Measurements from ENCODE around the gene SPSB4.

Gene SPSB4

DNA sequence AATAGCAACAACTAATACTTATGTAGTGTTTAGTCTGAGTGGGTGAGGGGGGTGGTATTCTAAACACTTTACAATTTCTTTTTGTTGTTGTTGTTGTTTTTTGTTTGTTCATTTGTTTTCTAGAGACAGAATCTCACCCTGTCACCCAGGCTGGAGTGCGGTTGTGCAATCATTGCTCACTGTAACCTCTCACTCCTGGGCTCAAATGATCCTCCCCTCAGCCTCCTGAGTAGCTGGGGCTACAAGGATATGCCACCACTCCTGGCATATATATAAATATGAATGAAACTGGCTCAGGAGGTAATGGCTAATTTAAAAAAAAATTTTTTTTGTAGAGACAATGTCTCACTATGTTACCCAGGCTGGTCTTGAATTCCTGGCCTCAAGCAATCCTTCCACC, 19.1 kb downstream of the SPSB4 start:
- DNase-seq: no peak
- in situ Hi-C loops (cut with HindIII; ENCODE audit: low pct_ligation_motif_present, low pct_unique_long_range_greater_than_20kb, low sequenced_read_pairs): no loop called here

DNA sequence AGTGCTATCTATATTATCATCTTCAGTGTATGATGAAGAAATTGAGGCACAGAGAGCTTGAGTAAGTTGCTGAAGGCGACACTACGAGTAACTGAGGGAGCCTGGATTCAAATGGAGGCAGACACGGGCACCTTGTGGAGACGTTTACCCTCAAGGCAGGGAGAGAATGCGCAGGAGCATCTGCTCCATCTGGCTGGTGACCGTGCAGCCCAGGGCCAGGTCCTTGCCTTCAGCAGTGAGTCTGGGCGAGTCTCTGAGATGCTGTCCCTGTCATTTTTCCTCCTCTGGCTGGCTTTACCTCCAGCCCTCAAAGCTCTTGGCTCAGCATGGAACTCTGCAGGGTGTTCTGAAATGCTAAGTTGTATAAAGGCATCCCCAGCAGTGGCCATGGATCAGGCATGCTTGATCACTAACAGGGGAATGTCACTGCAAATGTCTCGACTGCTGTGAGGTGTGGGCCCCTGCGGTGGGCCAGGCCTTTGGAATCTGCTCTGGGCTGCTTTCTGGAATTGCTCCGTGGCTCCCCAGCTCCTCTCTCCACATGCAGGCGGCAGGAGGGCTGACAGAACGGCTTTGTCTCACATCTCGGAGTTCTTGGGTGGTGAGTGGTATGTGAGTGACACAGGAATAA, 19.7 kb downstream of the SPSB4 start:
- in situ Hi-C loops (cut with HindIII; ENCODE audit: low pct_ligation_motif_present, low pct_unique_long_range_greater_than_20kb, low sequenced_read_pairs): no loop called here

GRCh38 chr3:141071681-141072260, 20.6 kb downstream of the SPSB4 start:
- in situ Hi-C loops (cut with HindIII; ENCODE audit: low pct_ligation_motif_present, low pct_unique_long_range_greater_than_20kb, low sequenced_read_pairs): no loop called here

More for the DNA sequence above, 19.7 kb downstream of the SPSB4 start:
- no peak for DNase-seq

DNA sequence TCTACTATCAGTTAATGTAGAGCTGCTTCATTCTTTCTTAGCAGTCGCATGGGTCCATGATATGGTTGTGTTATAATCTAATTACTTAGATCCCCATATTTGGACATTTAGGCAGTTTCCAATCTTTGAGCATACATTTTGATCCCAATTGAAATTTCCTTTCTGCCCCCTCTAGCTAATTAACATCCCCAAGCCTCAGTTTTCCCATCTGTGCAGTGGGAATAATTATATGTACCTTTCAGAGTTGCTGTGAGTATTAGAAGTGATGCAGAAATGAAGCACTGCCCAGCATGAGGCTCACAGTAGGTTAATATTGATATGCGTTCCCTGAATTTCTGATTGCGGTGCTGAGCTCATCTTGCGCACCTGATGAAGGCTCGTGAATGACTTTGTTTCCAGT, 21.8 kb downstream of the SPSB4 start:
- no peak for DNase-seq
- in situ Hi-C loops (cut with HindIII; ENCODE audit: low pct_ligation_motif_present, low pct_unique_long_range_greater_than_20kb, low sequenced_read_pairs): no loop called here

More at GRCh38 chr3:141071681-141072260, 20.6 kb downstream of the SPSB4 start:
- no peak for DNase-seq

DNA sequence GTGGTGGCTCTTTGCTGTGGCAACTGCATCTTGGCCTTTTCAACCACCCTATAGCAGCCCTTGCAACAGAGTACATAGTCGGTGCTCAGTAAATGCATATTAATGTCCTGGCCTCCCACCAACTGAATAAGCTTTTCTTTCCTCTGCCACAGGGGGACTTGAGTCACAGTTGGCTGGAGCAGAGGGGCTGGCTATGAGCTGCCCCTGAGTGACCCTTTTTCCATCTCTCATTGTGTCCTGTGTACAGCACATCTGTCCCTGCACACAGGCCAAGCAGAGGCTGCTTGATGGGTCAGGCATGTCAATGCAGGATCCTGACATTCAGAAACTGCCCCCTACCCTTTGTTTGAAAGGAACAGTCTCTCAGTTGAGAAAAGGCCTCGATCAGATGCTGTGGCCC, 22.4 kb downstream of the SPSB4 start:
- in situ Hi-C loops (cut with HindIII; ENCODE audit: low pct_ligation_motif_present, low pct_unique_long_range_greater_than_20kb, low sequenced_read_pairs): no loop called here

DNA sequence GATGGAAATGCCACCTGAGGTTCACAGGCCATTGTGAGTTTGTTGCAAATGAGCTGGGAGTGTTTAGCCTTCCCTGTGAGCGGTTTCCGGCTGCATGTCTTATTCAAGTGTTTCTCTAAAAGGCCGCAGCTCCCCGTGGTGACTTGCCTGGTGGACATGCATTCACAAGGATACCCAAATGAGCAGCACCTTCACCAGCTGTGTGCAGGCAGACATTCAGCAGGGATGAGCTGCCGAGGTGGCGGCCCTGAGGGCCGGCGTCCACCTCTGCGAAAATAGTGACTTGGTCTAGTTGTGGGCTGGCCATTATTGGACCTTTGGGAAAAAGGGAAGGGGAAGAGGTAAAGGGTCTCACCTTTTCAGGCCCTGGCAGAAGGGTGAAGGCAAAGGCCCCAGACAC, 23.4 kb downstream of the SPSB4 start:
- DNase-seq: no peak
- in situ Hi-C loops (cut with HindIII; ENCODE audit: low pct_ligation_motif_present, low pct_unique_long_range_greater_than_20kb, low sequenced_read_pairs): no loop called here

More for the DNA sequence above, 22.4 kb downstream of the SPSB4 start:
- DNase-seq: no peak

- in situ Hi-C loops (cut with HindIII; ENCODE audit: low pct_ligation_motif_present, low pct_unique_long_range_greater_than_20kb, low sequenced_read_pairs): no loop called here
- DNase-seq: no peak
Observed at GRCh38 chr3:141076036-141076773, 25.1 kb downstream of the SPSB4 start.

DNA sequence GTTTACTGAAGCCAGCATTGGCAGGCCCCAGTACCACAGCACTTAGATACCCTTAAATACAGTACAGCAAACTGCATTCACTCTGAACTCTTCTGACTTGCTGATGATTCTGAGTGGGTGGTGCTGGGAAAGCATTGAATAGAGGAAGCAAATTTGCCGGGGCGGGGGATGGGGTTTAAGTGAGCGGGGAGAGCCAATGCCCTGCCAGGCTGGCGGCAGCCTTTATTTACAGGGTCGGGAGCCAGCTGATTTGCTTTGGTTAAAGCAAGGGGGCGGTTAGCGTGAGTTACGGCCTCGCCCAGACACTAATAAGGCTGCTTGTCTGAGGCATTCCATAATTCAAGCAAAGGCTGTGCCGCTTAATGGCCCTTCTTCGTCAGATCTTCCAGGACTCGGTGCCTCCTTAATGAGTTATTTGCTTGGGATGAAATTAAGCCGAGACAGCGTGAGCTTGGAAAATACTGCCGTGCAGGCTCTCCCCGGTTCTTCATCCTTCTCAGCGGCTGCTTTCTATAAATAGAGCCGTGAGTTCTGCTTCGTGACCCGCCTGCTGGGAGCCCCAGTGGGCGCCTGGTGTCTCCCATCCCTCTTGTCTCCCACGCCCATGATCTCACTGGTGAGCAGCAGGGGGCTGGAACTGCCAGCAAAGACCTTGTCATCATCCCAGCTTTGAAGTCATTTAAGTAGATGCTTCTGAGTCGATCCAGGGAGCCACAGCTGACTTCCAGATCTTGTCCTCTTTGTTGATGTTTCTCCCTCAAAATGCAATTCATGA, 25.8 kb downstream of the SPSB4 start:
- in situ Hi-C loops (cut with HindIII; ENCODE audit: low pct_ligation_motif_present, low pct_unique_long_range_greater_than_20kb, low sequenced_read_pairs): no loop called here

DNA sequence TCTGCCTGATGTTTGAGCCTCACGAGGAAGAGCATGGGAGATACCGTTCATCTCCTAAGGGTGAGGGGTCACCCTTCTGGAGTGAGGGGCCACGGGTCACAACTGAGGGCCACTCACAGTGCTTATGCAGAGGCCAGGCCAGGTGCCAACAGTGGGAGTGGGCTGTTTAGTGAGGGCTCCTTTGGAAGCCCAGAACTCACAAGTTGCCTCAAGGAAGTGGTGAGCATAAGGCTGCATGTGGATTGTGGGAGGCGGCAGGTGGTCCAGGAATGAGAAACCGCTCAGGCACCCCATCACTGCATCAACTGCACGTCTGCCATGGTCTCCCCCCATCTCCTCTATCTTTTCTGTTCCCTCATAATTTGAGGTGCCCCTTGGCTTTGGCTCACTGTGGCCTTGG, 26.5 kb downstream of the SPSB4 start:
- DNase-seq: no peak
- in situ Hi-C loops (cut with HindIII; ENCODE audit: low pct_ligation_motif_present, low pct_unique_long_range_greater_than_20kb, low sequenced_read_pairs): no loop called here

More for the DNA sequence above, 25.8 kb downstream of the SPSB4 start:
- DNase-seq: no peak

GRCh38 chr3:141078200-141078599, 27.1 kb downstream of the SPSB4 start:
- DNase-seq: no peak
- in situ Hi-C loops (cut with HindIII; ENCODE audit: low pct_ligation_motif_present, low pct_unique_long_range_greater_than_20kb, low sequenced_read_pairs): no loop called here

GRCh38 chr3:141080431-141080830, 29.3 kb downstream of the SPSB4 start:
- DNase-seq: no peak
- in situ Hi-C loops (cut with HindIII; ENCODE audit: low pct_ligation_motif_present, low pct_unique_long_range_greater_than_20kb, low sequenced_read_pairs): no loop called here

DNA sequence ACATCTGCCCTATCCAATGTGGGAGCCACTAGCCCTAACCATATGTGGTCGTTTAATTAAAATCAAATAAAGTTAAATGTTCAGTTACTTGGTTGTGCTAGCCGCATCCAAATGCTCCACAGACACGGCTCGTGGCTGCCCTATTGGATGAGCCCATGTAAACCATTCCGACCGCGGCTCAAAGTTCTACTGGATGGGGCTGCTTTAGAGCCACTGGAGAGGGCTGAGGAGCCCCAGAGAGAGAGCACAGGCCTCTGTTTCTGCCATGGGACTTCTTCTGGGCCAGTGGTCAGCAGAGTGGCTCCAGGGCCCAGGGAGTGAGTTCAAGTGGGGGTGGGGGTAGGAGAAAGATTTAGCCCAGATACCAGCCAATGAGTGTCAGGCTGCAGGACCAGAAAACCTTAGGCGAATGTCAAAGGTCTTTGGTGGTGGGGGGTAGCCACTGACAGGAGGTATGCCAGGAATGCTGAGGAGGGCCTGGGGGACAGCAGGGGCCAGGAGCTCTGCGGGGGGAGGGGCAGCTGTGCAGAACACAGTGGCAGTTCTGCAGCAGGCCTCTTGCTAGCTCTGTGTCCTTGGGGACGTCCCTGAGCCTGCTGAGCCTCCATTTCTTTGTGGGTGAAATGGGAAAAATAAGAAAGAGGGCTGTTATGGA, 30.1 kb downstream of the SPSB4 start:
- in situ Hi-C loops (cut with HindIII; ENCODE audit: low pct_ligation_motif_present, low pct_unique_long_range_greater_than_20kb, low sequenced_read_pairs): no loop called here
- DNase-seq: no peak

GRCh38 chr3:141082064-141082463, 30.9 kb downstream of the SPSB4 start:
- in situ Hi-C loops (cut with HindIII; ENCODE audit: low pct_ligation_motif_present, low pct_unique_long_range_greater_than_20kb, low sequenced_read_pairs): no loop called here
- DNase-seq: no peak

- in situ Hi-C loops (cut with HindIII; ENCODE audit: low pct_ligation_motif_present, low pct_unique_long_range_greater_than_20kb, low sequenced_read_pairs): no loop called here
- DNase-seq: no peak
Observed at GRCh38 chr3:141083226-141083625, 32.1 kb downstream of the SPSB4 start.

- DNase-seq: no peak
- in situ Hi-C loops (cut with HindIII; ENCODE audit: low pct_ligation_motif_present, low pct_unique_long_range_greater_than_20kb, low sequenced_read_pairs): no loop called here
Observed at GRCh38 chr3:141083836-141084649, 32.9 kb downstream of the SPSB4 start.

DNA sequence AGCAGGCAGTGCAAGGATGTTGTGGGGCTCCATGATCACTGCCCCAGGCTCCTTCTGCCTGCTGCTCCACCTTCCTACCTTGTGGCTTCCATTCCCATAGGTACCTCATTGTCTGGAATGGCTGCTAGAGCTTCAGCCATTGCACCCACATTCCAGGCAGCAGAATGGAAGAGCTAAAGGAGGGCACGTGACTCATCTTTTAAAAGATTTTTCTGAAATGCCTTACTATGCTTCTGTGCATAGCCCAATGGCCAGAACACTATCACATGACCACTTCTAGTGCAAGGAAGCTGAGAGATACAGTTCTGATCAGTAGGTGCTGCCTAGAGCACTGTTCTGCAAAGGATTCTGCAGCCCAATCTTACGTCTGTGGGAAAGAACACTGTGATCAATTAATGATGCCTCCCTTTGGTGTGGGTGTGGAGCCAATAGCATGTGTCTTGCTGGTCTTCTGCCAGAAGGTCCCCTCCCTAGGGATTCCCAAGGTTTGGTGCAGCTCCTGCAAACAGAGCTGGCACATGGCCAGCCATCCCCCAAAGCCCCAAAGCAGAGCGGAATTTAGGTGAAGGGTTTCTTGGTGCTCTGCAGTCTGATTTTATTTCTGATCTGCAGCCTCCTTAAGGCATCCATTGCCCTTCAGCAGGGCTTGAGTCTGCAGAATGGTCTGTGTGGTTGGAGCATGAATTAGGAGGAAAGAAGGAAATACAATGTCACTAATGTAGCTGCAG, 34.4 kb downstream of the SPSB4 start:
- DNase-seq: no peak
- in situ Hi-C loops (cut with HindIII; ENCODE audit: low pct_ligation_motif_present, low pct_unique_long_range_greater_than_20kb, low sequenced_read_pairs): no loop called here

GRCh38 chr3:141086188-141086587, 35.0 kb downstream of the SPSB4 start:
- no peak for DNase-seq
- in situ Hi-C loops (cut with HindIII; ENCODE audit: low pct_ligation_motif_present, low pct_unique_long_range_greater_than_20kb, low sequenced_read_pairs): no loop called here
